ENCODE results near the gene GBE1. TPM values are rescaled to one million over a fixed set of nuclear protein-coding genes. Genes with fewer than 3 reads are reported as not detected.

Gene GBE1
- total and polyA plus RNA-seq, 9 of the 15 experiments (the other 6 are each of a cell fraction or from before 2014, with no cell fraction given) = 7.9 to 25.6 (median 13.1) TPM

DNA sequence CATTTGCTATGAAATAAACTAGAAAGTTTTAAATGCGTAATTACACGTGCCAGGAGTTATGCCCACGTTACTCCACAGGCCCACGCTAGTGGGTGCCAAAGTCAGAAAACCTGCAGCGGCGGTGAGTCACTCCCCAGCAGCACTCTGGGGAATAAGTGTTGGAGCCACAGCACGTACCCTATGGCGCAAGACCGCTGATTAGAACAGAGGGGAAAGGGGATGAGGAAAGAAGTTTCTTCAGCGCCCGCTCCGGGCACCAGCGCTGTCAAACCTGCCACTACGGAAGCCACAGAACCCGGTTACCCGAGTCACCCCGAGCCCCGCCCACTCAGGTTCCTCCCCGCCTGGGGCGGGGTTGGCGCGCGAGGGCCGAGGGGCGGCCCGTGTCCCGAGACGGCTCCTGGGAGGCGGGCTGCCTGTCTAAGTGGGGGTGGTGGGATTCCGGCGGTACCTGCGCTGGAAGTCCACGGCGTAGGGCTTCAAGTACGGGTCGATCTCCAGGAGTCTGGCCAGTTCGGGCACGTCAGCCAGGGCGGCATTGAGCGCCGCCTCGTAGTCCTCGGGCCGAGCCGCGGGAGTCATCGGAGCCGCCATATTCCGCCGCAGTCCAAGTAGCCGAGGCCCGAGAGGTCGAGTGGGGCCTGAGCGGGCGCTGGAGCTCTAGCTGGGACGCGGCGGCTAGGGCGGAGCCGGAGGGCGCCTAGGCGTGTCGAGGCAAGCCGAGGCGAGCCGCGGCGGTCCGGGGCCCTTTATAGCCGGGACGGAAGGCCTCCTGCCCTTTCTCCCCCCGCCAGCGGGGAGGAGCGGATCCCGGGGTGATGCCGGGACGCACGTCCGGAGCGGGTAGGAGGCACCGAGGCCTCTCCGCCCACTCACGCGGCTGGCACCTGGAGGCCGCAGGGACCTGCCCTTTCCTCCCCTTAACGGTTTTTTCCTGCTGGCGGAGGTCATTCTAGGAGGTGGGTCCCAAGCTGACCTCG lies at the start of gene GBE1 (continued):
- TF ChIP-seq, protein P1, sequence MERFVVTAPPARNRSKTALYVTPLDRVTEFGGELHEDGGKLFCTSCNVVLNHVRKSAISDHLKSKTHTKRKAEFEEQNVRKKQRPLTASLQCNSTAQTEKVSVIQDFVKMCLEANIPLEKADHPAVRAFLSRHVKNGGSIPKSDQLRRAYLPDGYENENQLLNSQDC (CRISPR knock-in tag; IDR thresholded peaks at IDR 0.05) = no peak
- no peak for TF ChIP-seq HNRNPH1 (optimal IDR thresholded peaks at IDR 0.05; ENCODE audit: low read depth, low read length)
- no peak for TF ChIP-seq FUS (optimal IDR thresholded peaks at IDR 0.05; ENCODE audit: low read depth, low read length)
- TF ChIP-seq ZNF561 (CRISPR knock-in tag; conservative IDR thresholded peaks at IDR 0.05) = no peak
- peak; percentile 51 for TF ChIP-seq U2AF1 (optimal IDR thresholded peaks at IDR 0.05; ENCODE audit: low read depth, low read length)
- TF ChIP-seq, protein P2, sequence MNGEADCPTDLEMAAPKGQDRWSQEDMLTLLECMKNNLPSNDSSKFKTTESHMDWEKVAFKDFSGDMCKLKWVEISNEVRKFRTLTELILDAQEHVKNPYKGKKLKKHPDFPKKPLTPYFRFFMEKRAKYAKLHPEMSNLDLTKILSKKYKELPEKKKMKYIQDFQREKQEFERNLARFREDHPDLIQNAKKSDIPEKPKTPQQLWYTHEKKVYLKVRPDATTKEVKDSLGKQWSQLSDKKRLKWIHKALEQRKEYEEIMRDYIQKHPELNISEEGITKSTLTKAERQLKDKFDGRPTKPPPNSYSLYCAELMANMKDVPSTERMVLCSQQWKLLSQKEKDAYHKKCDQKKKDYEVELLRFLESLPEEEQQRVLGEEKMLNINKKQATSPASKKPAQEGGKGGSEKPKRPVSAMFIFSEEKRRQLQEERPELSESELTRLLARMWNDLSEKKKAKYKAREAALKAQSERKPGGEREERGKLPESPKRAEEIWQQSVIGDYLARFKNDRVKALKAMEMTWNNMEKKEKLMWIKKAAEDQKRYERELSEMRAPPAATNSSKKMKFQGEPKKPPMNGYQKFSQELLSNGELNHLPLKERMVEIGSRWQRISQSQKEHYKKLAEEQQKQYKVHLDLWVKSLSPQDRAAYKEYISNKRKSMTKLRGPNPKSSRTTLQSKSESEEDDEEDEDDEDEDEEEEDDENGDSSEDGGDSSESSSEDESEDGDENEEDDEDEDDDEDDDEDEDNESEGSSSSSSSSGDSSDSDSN (IDR thresholded peaks at IDR 0.05; ENCODE audit: borderline replicate concordance in 1 of 2, low read depth in 2 of 2, low read length in 2 of 2) = peak in 1 of 2 experiments; percentile 87; a peak in 3 of 4 replicates
- TF ChIP-seq, protein P3, sequence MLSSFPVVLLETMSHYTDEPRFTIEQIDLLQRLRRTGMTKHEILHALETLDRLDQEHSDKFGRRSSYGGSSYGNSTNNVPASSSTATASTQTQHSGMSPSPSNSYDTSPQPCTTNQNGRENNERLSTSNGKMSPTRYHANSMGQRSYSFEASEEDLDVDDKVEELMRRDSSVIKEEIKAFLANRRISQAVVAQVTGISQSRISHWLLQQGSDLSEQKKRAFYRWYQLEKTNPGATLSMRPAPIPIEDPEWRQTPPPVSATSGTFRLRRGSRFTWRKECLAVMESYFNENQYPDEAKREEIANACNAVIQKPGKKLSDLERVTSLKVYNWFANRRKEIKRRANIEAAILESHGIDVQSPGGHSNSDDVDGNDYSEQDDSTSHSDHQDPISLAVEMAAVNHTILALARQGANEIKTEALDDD (IDR thresholded peaks at IDR 0.05) = no peak
- TF ChIP-seq ZNF431 (CRISPR knock-in tag; IDR thresholded peaks at IDR 0.05) = peak; percentile 75
- TF ChIP-seq RFX1 (IDR thresholded peaks at IDR 0.05) = no peak
- no peak for TF ChIP-seq HOXB6 (CRISPR knock-in tag; IDR thresholded peaks at IDR 0.05; ENCODE audit: borderline replicate concordance)
- TF ChIP-seq C11orf30 (IDR thresholded peaks at IDR 0.05; ENCODE audit: low read depth) = peak; percentile 73
- TF ChIP-seq, protein P4, sequence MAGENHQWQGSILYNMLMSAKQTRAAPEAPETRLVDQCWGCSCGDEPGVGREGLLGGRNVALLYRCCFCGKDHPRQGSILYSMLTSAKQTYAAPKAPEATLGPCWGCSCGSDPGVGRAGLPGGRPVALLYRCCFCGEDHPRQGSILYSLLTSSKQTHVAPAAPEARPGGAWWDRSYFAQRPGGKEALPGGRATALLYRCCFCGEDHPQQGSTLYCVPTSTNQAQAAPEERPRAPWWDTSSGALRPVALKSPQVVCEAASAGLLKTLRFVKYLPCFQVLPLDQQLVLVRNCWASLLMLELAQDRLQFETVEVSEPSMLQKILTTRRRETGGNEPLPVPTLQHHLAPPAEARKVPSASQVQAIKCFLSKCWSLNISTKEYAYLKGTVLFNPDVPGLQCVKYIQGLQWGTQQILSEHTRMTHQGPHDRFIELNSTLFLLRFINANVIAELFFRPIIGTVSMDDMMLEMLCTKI (IDR thresholded peaks at IDR 0.05; ENCODE audit: partially characterized antibody) = no peak
- no peak for TF ChIP-seq ZFPM2 (CRISPR knock-in tag; IDR thresholded peaks at IDR 0.05)
- TF ChIP-seq, protein P5, sequence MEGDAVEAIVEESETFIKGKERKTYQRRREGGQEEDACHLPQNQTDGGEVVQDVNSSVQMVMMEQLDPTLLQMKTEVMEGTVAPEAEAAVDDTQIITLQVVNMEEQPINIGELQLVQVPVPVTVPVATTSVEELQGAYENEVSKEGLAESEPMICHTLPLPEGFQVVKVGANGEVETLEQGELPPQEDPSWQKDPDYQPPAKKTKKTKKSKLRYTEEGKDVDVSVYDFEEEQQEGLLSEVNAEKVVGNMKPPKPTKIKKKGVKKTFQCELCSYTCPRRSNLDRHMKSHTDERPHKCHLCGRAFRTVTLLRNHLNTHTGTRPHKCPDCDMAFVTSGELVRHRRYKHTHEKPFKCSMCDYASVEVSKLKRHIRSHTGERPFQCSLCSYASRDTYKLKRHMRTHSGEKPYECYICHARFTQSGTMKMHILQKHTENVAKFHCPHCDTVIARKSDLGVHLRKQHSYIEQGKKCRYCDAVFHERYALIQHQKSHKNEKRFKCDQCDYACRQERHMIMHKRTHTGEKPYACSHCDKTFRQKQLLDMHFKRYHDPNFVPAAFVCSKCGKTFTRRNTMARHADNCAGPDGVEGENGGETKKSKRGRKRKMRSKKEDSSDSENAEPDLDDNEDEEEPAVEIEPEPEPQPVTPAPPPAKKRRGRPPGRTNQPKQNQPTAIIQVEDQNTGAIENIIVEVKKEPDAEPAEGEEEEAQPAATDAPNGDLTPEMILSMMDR (IDR thresholded peaks at IDR 0.05 in 2 of 3, conservative IDR thresholded peaks at IDR 0.05 in 1 of 3; ENCODE audit: insufficient read depth in 2 of 3, low read depth in 1 of 3, low read length in 3 of 3) = peak in 2 of 3 experiments; percentile 37 to 39; a peak in 2 of 6 replicates
- TF ChIP-seq HSF4 (CRISPR knock-in tag; IDR thresholded peaks at IDR 0.05; ENCODE audit: borderline replicate concordance) = no peak
- TF ChIP-seq JUN (IDR thresholded peaks at IDR 0.05; ENCODE audit: borderline replicate concordance, low read depth, low read length) = peak; percentile 40; the same call in 1 of the 2 replicates
- TF ChIP-seq JUN (CRISPR knock-in tag; IDR thresholded peaks at IDR 0.05; ENCODE audit: borderline replicate concordance) = no peak
- no peak for TF ChIP-seq XRCC4 (IDR thresholded peaks at IDR 0.05; ENCODE audit: extremely low read depth, insufficient read depth, insufficient read length)
